Suprapubic skin (tissue), 4 donors: ENCODE data around the gene TMEM116. TPM values are rescaled to one million over a fixed set of nuclear protein-coding genes. Genes with fewer than 3 reads are reported as not detected.
"Not testable (repeated sequence)": the region's sequence is repeated elsewhere in the genome, so short reads cannot be mapped to it uniquely, and the experiment has no call there.

Experiments used
- DNase-seq, 2 donors: peaks; one replicate each; pipeline ENCODE4 v3.0.0-alpha.2; 2019; ENCODE audit warnings: low spot score in 2 of 2
- H3K27ac ChIP-seq: fragments of 200-600 bp; sonication (generic); one replicate; pipeline ENCODE4 v1.5.1; 2019
- H3K27me3 ChIP-seq: fragments of 200-600 bp; sonication (generic); one replicate; pipeline ENCODE4 v1.5.1; 2019
- H3K36me3 ChIP-seq: fragments of 200-600 bp; sonication (generic); one replicate; pipeline ENCODE4 v1.5.1; 2019
- H3K4me1 ChIP-seq: fragments of 200-600 bp; sonication (generic); one replicate; pipeline ENCODE4 v1.5.1; 2019
- H3K4me3 ChIP-seq: fragments of 200-600 bp; sonication (generic); one replicate; pipeline ENCODE4 v1.5.1; 2019; ENCODE audit warnings: mild to moderate bottlenecking
- H3K9me3 ChIP-seq: fragments of 200-600 bp; sonication (generic); one replicate; pipeline ENCODE4 v1.5.1; 2019
- CTCF ChIP-seq, 2 donors: fragments of 200-600 bp in 1 of 2; fragments of 450-650 bp in 1 of 2; sonication (generic) in 1 of 2; IDR thresholded peaks; one replicate each; pipeline ENCODE4 v1.5.1; 2016 to 2019; ENCODE audit warnings: antibody characterized with exemption in 2 of 2, mild to moderate bottlenecking in 1 of 2, moderate library complexity in 1 of 2
- EP300 ChIP-seq: sonication (generic); formaldehyde crosslinking; IDR thresholded peaks from one replicate; pipeline ENCODE4 v1.6.1; 2017; ENCODE audit warnings: antibody characterized with exemption
- POLR2A ChIP-seq, 2 donors: fragments of 450-650 bp; IDR thresholded peaks; one replicate each; pipeline ENCODE4 v1.6.1; 2017; ENCODE audit warnings: antibody characterized with exemption in 2 of 2, mild to moderate bottlenecking in 2 of 2, moderate library complexity in 2 of 2
- POLR2AphosphoS5 ChIP-seq, 3 donors: sonication (generic); formaldehyde crosslinking; IDR thresholded peaks; one replicate each; pipeline ENCODE4 v1.6.1; 2017; ENCODE audit warnings: antibody characterized with exemption in 3 of 3
- WGBS: methylation state at CpG from one replicate; pipeline ENCODE4 v1.1.5; 2018; 5-methylcytosine and 5-hydroxymethylcytosine counted together
- total RNA-seq, 4 donors: library from RNA; depleted of rRNA; stranded (reverse); fragments of >200 nt; gene quantifications; one replicate each; pipeline ENCODE4 v1.1.0, GENCODE V29; 2016

The TMEM116 gene
- total RNA-seq, 4 donors from 2014 or later: 16.0 to 25.1 (median 22.8) TPM

GRCh38 chr12:112017041-112017440, 4.1 kb upstream of the TMEM116 start:
- WGBS: 82% methylated on average over 1 of the region's 1 CpG
- Histone ChIP-seq H3K9me3 (no peaks in the 10 kb centered on the region), H3K36me3 (peaks cover 33% of the 10 kb centered on the region), H3K27ac (no peak overlapping the region), H3K4me1 (peaks cover 31% of the 10 kb centered on the region), H3K27me3 (no peaks in the 10 kb centered on the region), H3K4me3 (no peak overlapping the region)
- TF ChIP-seq POLR2AphosphoS5 (IDR thresholded peaks at IDR 0.05) (no peak), POLR2A (IDR thresholded peaks at IDR 0.05) (no peak)
- no peak for DNase-seq

- TF ChIP-seq EP300 (no peak), POLR2AphosphoS5 (IDR thresholded peaks at IDR 0.05) (no peak), CTCF (IDR thresholded peaks at IDR 0.05) (no peak), POLR2A (IDR thresholded peaks at IDR 0.05) (no peak)
- DNase-seq: no peak
- Histone ChIP-seq H3K27me3 (no peaks in the 10 kb centered on the region), H3K4me3 (no peak overlapping the region), H3K9me3 (no peaks in the 10 kb centered on the region), H3K36me3 (peaks cover 24% of the 10 kb centered on the region), H3K4me1 (peaks cover 42% of the 10 kb centered on the region), H3K27ac (no peak overlapping the region)
- WGBS: 96% methylated on average over 6 of the region's 6 CpGs
Measured at GRCh38 chr12:112015938-112016337, 3.0 kb upstream of the TMEM116 start.

- Histone ChIP-seq H3K4me1 (peaks cover 50% of the 10 kb centered on the region), H3K36me3 (peaks cover 10% of the 10 kb centered on the region), H3K9me3 (no peaks in the 10 kb centered on the region), H3K4me3 (peak overlapping the region; percentile 83), H3K27ac (peak overlapping the region; percentile 97), H3K27me3 (no peaks in the 10 kb centered on the region)
- WGBS: 3% methylated on average over 17 of the region's 54 CpGs
- TF ChIP-seq EP300 (no peak), CTCF (IDR thresholded peaks at IDR 0.05) (peak in 1 of 2 donors; percentile 15)
- peak; percentile 77 to 84 for DNase-seq
Measured at GRCh38 chr12:112013601-112014402, 837 bp upstream of the TMEM116 start.

- 73% methylated on average over 8 of the region's 8 CpGs for WGBS
- no peaks in the 10 kb centered on the region for H3K9me3 ChIP-seq
- peaks cover 2% of the 10 kb centered on the region for H3K36me3 ChIP-seq
- H3K27me3 ChIP-seq: no peaks in the 10 kb centered on the region
- no peak for DNase-seq
- TF ChIP-seq CTCF (IDR thresholded peaks at IDR 0.05) (no peak), POLR2AphosphoS5 (IDR thresholded peaks at IDR 0.05) (no peak), POLR2A (IDR thresholded peaks at IDR 0.05) (no peak), EP300 (no peak)
- H3K27ac ChIP-seq: peak overlapping the region; percentile 97
- peak overlapping the region; percentile 83 for H3K4me3 ChIP-seq
- peaks cover 49% of the 10 kb centered on the region for H3K4me1 ChIP-seq
Measured at GRCh38 chr12:112011685-112012084, 1.3 kb downstream of the TMEM116 start.

GRCh38 chr12:112010415-112011344, 2.3 kb downstream of the TMEM116 start:
- no peak for DNase-seq
- H3K27me3 ChIP-seq: no peaks in the 10 kb centered on the region
- no peaks in the 10 kb centered on the region for H3K9me3 ChIP-seq
- H3K27ac ChIP-seq: no peak overlapping the region
- H3K4me1 ChIP-seq: peaks cover 56% of the 10 kb centered on the region
- TF ChIP-seq CTCF (IDR thresholded peaks at IDR 0.05) (no peak), POLR2AphosphoS5 (IDR thresholded peaks at IDR 0.05) (no peak)
- no peaks in the 10 kb centered on the region for H3K36me3 ChIP-seq
- no peak overlapping the region for H3K4me3 ChIP-seq
- WGBS: 89% methylated on average over 8 of the region's 8 CpGs

- peaks cover 50% of the 10 kb centered on the region for H3K4me1 ChIP-seq
- not testable (repeated sequence) for H3K4me3 ChIP-seq, H3K9me3 ChIP-seq, H3K27me3 ChIP-seq, DNase-seq, H3K36me3 ChIP-seq, H3K27ac ChIP-seq
- WGBS: 85% methylated on average over 3 of the region's 3 CpGs
Measured at GRCh38 chr12:112009596-112009995, 3.4 kb downstream of the TMEM116 start.
